Hippocampal formation (tissue), 2 donors: Measurements from ENCODE around the gene CRISPLD2.

Experiments used
- DNase-seq, 2 donors: peaks; one replicate each; lab custom pipeline; 2025; lab: John Stamatoyannopoulos, UW

CRISPLD2 gene

DNA sequence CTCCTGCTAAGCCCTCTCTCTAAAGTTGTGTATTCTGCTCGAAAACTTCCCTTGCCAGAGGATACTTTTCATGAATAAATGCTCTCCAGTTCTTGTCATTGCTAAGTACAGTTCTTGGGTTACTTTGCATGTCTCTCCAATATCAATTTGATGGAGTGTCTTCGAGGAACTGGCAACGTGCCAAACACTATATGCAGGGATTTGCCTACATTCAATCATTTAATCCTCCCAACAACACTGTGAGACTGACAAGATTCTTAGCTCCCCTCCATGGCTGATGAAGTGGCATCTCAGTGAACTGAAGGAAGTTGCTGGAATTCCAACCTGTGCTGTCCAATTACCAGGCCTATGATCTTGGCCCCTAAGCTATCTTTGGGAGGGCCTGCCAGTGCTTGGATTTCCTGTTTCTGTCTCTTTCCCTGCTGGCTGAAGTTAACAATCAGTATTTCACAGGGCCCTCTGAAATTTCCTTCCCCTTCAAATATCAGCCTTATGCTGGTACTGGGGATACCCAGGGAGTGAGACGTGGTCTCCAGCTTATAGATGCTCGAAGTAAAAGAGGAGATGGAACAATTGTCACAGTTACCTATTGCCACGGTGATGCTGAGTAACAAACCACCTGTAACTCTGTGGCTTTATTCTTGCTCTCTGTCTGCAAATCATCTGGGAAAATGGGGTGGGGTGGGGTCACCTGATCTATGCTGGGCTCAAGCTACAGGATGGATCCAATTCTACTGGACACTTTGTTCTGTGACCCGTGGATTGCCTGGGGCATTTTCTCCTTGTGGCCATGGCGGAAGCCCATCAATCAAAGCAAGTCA, 19.4 kb upstream of the CRISPLD2 start:
- DNase-seq = no peak

GRCh38 chr16:84803146-84803545, 16.6 kb upstream of the CRISPLD2 start:
- no peak for DNase-seq

DNA sequence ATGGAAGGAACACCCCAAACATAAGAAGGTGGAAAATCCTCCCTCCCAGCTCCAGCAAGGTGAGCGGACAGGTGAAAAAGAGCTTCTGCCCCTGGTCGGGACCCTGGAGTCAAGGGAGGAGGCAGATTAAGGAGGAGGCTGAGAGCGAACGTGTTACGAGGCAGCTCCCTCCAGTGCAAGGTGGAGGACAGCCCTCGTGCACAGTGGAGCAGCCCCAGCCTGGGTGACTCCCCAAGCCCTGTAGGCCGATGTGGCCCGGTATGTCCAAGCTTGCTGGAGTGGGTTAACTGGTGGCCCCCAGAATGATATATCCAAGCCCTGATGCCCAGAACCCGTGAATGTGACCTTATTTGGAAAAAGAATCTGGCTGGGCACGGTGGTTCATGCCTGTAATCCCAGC, 15.5 kb upstream of the CRISPLD2 start:
- DNase-seq = no peak

DNA sequence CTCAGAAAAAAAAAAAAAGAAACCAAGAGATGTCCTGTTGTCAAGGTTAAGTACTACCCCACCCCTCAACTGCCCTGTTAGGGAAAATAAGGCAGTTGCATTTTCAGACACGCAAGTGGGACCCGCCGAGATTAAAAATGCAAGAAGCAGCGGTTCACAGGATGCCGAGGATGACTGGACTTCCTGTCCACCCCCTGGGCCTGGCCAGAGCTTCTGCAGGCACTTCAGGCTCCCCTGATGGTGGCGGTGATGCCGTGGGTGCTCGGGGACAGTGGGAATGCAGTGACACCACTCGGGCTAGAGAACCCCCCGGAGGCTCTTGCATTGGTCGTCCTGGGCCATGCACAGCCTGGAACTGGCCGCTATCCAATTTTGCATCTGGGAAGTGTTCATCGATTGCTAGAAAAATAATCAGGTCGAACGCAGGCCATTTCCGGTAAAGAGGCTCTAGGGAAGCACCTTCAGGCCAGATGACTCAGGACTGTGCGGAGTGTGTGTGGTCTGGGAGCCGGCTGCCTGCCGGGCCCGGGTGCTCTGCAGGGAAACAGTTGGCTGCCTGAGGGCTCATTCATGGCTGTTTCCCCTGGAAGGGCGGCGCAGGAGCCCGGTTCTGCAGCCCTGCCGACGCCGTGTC, 13.4 kb upstream of the CRISPLD2 start:
- DNase-seq = no peak

DNA sequence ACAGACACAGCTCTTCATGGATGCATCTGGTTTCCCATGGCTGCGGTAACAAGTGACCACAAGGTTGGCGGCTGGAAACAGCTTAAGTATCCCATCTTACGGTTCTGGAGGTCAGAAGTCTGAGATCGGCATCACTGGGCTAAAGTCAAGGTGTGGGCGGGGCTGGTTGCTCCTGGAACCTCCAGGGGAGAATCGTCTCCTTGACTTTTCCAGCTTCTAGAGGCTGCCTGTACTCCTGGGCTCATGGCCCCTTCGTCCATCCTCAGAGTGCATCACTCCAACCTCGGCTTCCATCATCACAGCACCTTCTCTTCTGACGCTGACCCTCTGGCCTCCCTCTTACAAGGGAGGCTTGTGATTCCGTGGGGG, 12.9 kb upstream of the CRISPLD2 start:
- DNase-seq = no peak

DNA sequence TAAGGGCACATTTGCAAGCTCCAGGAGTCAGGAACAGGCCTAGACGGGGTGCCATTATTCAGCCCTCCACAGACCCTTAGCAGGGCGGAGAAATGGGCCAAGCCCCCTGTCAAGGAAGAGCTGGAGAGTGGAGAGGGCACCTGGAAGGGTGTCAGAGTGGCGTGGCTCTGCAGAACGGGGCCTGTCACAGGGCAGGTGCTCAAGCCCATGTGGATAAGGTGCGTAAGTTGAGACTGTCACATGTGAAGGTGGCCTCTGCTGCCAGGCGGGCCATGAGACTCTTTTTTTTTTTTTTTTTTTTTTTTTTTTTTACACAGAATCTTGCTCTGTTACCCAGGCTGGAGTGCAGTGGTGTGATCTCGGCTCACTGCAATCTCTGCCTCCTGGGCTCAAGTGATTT, 12.0 kb upstream of the CRISPLD2 start:
- no peak for DNase-seq

- DNase-seq = no peak
Measured at GRCh38 chr16:84808826-84809225, 11.0 kb upstream of the CRISPLD2 start.

DNA sequence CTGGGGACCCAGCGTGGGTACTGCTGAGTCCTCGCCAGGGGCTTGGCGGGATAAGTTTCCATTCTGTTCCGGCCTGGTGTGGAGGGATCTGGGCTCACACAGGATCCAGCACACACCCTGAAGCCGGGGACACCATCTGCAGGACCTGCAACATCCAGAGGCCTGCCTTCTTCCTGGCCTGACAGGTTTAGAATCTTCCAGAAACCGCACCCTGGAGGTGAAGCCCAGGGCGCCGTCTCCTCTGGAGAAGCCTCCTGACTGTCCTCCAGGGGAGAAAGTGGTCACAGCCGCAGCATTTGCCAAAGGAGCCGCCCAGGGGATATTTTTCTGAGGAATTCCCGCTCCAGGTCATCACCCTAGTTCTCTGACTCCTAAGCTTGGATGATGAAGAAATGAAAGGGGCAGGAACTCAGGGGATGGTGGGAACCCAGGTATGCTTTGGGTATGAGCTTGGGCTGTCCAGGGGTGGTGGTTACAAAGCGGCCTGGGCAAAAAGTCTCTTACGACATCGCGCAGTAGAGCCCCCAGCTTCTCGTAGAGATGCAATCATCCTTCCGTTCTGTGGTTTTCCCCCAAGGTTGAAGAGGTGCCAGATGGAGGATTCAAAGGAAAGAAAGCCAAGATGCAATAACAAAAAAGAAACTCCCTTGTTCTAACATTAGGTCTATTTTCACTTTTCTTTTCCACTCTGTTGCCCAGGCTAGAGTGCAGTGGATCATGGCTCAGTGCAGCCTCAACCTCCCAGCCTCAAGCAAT, 9.1 kb upstream of the CRISPLD2 start:
- peak in 1 of 2 donors; percentile 9 for DNase-seq

- no peak for DNase-seq
Measured at GRCh38 chr16:84811529-84811928, 8.3 kb upstream of the CRISPLD2 start.

DNA sequence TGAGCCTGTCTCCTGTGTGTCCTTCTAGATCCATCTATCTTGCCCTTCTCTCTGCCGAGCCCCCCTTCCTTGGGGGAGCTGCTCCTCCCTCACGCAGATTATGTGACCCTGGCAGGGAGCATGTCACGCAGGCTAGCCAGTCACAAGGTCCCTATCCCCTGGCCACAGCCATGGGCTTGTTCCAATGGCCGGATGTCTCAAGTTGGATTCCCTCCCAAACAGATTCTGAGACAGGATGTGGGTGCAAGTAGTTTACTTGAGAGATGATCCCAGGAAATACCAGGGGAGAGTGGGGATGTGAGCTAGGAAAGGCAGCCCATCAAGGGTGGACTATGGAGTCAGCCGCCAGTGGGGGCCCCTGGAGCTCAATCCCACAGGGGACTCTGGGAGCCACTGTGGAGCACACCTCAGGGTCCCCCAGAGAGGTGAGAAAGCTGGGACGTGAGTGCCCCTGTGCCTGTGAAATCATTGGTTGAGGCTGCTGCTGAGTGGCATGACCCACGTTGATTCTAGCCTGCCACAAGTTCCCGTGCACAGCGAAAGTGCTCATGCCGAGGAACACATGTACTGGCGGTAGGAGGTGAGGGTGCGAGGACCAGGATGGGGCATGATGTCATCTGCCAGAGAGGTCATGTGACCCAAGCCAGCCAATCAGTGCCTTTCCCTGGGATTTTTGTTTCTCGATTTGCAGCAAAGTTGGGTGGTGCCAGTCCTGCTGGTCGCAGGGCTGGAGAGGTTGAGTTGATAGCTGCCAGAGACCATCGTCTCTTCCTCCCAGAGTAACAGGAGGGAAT, 6.4 kb upstream of the CRISPLD2 start:
- DNase-seq = no peak

DNA sequence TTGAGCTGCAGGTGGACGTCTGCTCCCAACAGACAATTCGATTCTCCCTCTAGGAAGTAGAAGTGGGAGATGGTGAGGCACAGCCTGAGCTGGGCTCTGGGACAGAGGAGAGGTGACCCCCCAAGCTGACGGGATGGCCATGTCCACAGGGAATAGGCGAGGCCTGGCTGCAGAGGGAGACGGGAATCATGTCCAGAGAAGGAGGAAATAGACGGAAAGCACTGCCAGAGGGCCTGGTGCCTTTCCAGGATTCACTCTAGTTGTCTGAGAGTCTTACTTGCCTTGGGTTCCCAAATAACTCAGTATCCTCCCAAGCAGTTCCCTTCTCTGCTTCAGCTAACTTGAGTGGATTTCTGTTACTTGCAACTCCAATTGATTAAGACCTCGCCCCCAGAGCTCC, 4.3 kb upstream of the CRISPLD2 start:
- no peak for DNase-seq

GRCh38 chr16:84816023-84816422, 3.8 kb upstream of the CRISPLD2 start:
- DNase-seq = no peak

- DNase-seq = no peak
Measured at GRCh38 chr16:84816485-84816884, 3.3 kb upstream of the CRISPLD2 start.

DNA sequence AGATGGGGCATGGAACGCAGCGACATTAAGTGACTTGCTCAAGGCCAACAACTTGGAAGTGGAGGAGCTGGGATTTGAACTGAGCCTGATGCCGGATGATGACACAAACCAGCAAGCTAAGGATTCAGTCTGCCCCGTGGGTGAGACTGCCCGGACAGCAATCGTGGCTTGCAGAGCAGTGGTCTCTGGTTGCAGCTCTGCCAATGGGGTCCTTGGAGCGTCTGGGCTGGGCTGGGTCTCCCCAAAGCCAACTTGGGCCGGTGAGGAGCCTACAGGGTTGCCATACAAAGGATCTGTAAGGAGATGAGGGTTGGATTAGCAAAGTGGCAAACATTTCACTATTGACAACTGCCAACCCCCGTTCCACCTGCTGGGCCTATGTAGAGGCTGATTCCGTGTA, 2.6 kb upstream of the CRISPLD2 start:
- no peak for DNase-seq

DNA sequence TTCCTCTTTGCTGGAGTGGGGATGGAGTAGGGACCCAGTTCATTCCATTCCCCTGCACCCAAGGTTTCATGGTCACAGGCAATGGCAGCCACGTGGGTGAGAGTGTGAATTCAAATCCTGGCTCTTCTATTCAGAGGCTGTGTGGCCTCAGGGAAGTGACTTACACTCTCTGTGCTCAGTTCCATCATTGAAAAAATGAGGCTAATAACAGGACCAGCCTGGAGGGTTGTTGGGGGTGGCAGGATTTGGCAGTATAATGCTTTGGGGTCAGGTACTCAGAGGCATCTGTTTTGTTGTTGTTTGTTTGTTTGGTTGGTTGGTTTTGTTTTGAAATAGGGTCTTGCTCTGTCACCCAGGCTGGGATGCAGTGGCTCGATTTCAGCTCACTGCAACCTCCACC, 2.2 kb upstream of the CRISPLD2 start:
- DNase-seq = no peak

DNA sequence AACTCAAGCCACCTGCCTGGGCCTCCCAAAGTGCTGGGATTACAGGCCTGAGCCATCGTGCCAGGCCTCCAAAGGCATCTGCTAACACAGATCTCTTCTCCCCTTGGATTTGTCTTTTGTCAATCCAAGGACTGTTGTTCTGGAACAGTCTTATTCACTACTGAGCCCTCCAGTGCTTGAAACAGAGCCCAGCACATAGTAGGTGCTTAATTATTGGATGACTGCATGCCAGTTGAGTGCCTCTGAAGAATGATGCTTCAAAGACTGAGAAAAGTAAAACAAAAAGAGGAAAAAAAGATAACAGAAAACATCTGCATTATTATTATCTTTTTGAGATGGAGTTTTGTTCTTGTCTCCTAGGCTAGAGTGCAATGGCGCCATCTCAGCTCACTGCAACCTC, 1.7 kb upstream of the CRISPLD2 start:
- DNase-seq = no peak

- no peak for DNase-seq
Measured at GRCh38 chr16:84818989-84819643, 669 bp upstream of the CRISPLD2 start.

DNA sequence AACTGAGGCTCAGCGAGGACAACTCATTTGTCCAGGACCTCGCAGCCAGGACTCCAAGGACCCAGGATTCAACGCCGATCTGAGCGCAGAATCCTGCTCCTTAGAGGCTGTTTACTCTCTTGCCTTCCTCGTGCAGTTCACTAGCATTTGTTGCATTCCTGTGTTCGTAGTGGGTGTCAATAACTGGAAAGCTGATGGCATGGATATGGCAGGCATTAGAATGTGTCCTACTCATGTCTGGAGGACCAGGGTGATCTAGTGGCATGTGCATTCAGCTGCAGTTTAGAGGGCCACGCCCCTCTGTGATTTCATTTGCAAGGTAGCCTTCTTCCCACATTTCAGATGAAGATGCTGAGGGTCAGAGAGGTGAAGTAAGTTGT, 510 bp downstream of the CRISPLD2 start:
- no peak for DNase-seq

GRCh38 chr16:84820771-84821170, 986 bp downstream of the CRISPLD2 start:
- no peak for DNase-seq

GRCh38 chr16:84821179-84821578, 1.4 kb downstream of the CRISPLD2 start:
- DNase-seq = no peak
